HG03135 (cell line): ENCODE results near the gene GRIK4.

Experiments
- ATAC-seq: cut with Tn5 transposase; IDR thresholded peaks from one replicate; pipeline ENCODE4 v1.9.1; 2021; ENCODE audit warnings: mild to moderate bottlenecking, moderate library complexity; ENCODE audit not compliant: unreplicated experiment

GRIK4 gene

GRCh38 chr11:120893440-120894201, 382.1 kb downstream of the GRIK4 start:
- peak; percentile 73 for ATAC-seq

GRCh38 chr11:120894202-120894985, 382.8 kb downstream of the GRIK4 start:
- ATAC-seq, result no peak

- no peak for ATAC-seq
Observed at GRCh38 chr11:120896687-120897086, 385.1 kb downstream of the GRIK4 start.

- ATAC-seq, result no peak
Observed at GRCh38 chr11:120898568-120898967, 387.0 kb downstream of the GRIK4 start.

GRCh38 chr11:120899720-120900119, 388.2 kb downstream of the GRIK4 start:
- no peak for ATAC-seq

GRCh38 chr11:120900643-120901042, 389.1 kb downstream of the GRIK4 start:
- ATAC-seq, result no peak

- ATAC-seq, result no peak
Observed at GRCh38 chr11:120903686-120904085, 392.1 kb downstream of the GRIK4 start.

GRCh38 chr11:120904116-120904515, 392.6 kb downstream of the GRIK4 start:
- ATAC-seq, result no peak

GRCh38 chr11:120906766-120907165, 395.2 kb downstream of the GRIK4 start:
- no peak for ATAC-seq

- ATAC-seq, result no peak
Observed at GRCh38 chr11:120907971-120908370, 396.4 kb downstream of the GRIK4 start.

GRCh38 chr11:120908461-120909181, 397.1 kb downstream of the GRIK4 start:
- no peak for ATAC-seq

- ATAC-seq, result no peak
Observed at GRCh38 chr11:120909676-120910416, 398.3 kb downstream of the GRIK4 start.

- no peak for ATAC-seq
Observed at GRCh38 chr11:120911943-120912342, 400.4 kb downstream of the GRIK4 start.

GRCh38 chr11:120912504-120912903, 401.0 kb downstream of the GRIK4 start:
- no peak for ATAC-seq

GRCh38 chr11:120912915-120913314, 401.4 kb downstream of the GRIK4 start:
- no peak for ATAC-seq

- no peak for ATAC-seq
Observed at GRCh38 chr11:120914021-120914420, 402.5 kb downstream of the GRIK4 start.

- no peak for ATAC-seq
Observed at GRCh38 chr11:120914601-120915000, 403.1 kb downstream of the GRIK4 start.

GRCh38 chr11:120917559-120918239, 406.2 kb downstream of the GRIK4 start:
- no peak for ATAC-seq

GRCh38 chr11:120918257-120918656, 406.7 kb downstream of the GRIK4 start:
- no peak for ATAC-seq

- ATAC-seq, result no peak
Observed at GRCh38 chr11:120919045-120919444, 407.5 kb downstream of the GRIK4 start.
